ENCODE results near the gene SLC20A1.

Gene SLC20A1

DNA sequence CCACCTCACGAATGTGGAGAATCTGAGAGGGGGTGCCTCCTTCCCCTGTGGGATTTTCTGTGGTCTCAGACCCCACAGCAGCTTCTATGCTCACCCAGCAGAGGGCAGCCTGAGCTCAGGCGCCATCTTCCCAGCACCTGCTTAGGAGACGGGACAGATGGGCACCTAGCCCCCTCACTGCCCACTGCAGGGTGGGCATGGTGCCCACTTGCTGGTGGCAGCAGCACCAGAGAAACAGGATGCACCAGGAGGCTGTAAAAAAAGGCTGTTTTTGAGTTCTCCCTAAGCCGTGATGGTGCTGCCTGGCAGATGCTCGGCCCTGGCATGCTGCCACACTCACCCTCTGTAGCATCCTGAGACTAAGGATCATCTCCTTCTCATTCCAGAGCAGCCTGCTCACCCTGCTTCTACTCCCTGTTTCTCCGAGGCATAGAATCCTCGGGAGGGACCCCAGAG is 19.1 kb upstream of the SLC20A1 start:
- peak; percentile 36 to 38 for DNase-seq (ENCODE audit: low read depth in 2 of 2)

DNA sequence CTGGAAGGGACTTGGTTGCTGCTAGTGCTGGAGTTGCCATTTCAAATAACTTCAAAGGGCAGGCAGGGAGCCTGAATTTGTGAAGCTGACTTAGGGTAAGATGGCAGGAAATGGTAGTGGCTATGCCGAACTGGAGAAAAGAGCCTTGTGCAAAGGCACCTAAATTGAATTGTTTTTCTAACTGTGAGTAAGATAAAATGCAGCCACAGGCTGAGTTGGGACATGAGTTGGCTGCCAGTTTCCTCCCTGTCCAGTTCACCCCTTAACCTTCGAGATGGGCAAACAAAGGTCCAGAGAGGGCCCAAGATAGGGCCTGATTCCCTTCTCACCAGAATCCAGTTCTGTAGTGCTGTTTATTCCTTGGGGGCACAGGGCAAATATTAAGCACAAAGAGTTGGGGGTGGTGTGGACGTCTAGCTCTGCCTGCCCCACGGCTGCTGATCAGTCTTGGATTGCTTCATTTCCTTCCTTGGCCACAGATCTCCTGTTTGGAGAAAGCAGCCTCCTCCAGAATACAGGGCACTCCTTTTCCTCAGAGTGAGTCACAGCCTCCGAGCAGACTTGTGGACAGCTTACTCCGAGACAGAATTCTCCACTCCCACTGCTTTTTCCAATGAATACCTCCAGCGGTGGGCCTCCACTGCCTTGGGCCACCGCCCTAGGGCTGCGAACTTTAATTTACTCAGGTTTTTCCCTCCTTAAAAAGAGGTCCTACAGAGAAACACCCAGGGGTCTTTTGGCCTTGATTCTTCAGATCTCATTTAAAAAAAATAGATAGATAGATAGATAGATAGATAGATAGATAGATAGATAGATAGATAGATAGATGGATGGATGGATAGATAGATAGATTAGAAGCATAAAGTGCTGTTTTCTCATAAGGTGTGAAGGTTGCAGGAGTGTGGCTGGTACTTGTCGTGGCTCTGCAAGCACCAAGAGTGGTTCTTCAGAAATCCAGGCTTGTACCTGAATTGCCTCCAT is 18.4 kb upstream of the SLC20A1 start:
- no peak for DNase-seq (ENCODE audit: low read depth in 2 of 2)

DNA sequence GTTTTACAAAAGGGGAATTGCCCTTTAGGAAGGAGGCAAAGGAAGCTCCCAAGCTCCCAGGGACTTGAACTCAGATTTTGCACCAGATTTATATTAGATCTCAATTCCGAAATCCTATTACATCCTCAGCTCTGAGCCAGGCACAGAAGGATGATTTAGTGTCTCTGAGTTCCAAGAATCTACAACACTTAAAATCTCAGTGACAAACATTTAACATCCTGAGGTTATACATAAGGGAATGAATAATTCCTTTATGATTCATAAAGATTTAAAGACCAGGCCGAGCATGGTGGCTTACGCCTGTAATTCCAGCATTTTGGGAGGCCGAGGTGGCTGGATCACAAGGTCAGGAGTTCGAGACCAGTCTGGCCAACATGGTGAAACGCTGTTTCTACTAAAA is 16.5 kb upstream of the SLC20A1 start:
- no peak for DNase-seq (ENCODE audit: low read depth in 2 of 2)

DNA sequence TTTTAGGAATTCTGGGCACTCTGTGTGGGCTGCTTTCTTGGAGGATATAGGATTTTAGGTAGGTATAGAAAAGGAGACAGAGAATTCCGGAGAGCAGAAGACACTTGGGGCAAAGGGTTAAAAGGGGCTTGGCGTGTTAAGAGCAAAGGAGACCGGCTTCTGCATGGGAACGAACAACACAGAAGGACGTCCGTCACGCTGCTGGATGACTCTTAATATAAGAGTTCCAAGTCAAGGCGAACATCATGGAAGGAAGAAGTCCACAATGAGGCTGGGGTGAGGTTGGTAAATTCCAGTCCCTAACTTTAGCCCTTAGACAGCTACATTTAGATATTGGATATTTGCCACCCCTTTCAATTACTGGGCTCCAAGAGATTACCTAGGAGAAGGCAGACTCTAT is 15.9 kb upstream of the SLC20A1 start:
- no peak for DNase-seq (ENCODE audit: low read depth in 2 of 2)

DNA sequence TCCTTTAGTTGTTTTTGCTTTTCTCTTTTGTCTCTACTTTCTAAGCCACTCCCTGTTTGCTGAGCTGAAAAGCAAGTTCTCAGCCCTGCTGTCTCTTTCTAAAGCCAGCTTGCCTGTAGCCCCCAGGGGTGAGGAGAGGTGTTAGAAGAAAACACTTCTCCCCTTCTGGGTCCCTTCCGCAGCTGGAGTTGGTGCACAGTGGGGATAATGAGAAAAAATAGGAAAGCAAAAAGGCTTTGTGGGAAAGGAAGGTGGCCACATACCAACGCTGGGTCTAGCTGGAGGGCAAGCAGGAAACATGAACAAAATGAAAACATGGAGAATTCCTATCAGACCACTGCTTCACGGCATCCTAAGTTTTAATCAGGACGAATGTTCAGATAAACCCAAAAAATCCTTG is 15.5 kb upstream of the SLC20A1 start:
- no peak for DNase-seq (ENCODE audit: low read depth in 2 of 2)

DNA sequence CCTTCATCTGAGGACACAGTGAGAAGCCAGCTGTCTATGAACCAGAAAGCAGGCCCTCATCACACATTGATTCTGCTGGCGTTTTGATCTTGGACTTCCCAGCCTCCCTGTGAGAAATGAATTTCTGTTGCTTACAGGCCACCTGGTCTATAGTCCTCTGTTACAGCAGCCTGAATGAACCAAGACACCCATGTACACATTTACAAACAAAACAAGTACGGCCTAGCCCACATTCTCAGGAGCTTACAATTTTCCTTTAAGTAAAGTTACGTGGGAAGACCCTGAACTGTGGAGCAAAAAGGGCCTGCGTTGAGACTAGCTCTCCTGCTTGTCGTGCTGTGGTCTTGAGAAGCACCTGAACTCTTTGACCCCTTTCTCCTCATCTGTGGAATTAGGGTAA is 12.0 kb upstream of the SLC20A1 start:
- DNase-seq (ENCODE audit: low read depth in 2 of 2) = no peak

DNA sequence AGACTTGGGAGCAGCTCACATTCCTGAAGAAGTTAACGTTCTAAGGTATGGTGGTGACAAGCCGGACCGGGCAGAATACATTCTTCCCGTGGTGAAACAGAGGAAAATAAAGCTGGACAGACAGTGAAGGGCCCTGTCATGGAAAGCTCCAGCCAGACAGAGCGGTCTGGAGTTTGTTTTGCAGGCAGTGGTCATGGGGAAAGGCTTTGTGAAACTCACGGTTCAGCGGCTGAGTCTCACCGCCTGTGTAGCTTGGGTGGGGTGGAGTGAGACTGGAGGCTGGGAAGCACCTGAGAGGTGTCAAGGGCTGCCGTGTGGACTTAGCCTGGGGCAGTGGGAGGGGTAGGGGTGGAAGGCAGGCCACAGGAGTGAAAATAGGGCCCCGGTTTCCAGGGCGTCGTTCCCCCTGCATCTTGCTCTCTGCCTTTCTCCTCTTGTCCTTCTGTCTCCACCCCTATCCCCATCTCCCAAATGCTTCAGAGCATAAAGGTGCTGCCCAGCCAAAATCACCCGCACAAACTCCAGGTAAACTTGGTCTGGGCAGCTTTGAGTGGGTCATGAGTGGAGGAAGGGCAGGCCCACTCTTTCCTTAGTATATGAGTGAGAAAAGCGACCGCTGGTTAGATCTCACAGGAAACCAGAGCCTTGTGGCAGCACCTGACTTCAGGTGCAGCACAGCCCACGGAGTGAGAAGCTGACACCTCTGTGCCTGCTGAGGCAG is 11.4 kb upstream of the SLC20A1 start:
- DNase-seq (ENCODE audit: low read depth in 2 of 2) = no peak

DNA sequence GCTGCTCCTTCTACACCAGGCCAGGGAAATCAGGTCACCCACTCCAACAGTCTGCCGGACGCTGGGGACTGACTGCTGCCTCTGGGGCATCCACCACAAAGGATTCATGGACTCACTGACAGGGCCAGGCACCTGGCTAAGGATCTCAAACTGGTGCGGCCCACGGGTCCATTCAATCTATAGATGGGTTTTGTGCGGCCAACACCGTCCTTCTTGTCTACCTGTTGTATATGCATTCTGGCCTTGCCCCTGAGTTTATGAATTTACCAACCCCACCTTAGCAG is 10.9 kb upstream of the SLC20A1 start:
- no peak for DNase-seq (ENCODE audit: low read depth in 2 of 2)

DNA sequence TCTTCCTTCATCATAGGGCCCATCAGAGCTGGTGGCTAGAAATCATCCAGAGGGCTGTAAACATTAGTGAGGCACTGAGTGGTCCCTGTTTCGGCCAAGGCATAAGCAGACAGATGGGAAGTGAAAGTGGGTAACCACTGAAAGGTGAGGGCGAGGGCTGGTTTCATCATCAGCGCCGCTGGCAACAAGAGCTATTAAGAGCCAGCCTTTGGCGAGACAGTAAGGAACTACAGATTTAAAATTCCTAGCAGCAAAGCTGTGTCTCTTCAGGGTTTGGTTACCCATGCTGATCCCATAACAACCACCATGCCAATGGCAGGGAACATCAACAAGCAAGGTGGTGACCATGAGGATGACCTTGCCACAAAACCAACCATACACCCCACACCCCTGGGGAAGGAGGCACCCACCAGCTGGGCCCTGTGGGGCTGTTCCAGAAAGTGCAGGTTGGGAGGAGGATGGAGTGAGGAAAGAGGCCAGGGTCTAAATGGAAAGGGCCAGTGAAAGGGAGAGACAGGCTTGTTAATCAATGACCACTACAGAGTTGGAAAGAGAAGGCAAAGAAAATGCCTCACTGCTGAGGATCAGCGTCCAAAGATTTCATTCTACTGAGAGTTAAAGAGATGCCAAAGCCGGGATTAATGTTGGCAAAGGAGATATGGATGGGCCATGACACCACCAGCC is 9.0 kb upstream of the SLC20A1 start:
- no peak for DNase-seq (ENCODE audit: low read depth in 2 of 2)

DNA sequence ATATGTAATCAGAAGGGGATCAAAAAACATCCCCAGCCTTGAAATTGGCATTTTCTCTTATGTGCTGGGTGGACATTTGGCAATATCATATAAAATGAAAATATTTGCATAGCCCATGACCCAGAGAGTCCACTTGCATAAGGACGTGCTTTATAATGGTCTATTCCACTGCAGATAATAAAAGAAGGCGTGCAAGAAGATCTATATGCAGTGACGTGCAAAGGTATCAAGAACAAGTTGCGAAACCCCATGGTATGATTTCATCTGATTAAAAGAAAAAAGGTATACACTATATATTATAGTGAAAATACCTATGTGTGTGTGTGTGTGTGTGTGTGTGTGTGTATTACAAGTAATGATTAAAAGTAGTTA is 8.5 kb upstream of the SLC20A1 start:
- DNase-seq (ENCODE audit: low read depth in 2 of 2) = no peak

DNA sequence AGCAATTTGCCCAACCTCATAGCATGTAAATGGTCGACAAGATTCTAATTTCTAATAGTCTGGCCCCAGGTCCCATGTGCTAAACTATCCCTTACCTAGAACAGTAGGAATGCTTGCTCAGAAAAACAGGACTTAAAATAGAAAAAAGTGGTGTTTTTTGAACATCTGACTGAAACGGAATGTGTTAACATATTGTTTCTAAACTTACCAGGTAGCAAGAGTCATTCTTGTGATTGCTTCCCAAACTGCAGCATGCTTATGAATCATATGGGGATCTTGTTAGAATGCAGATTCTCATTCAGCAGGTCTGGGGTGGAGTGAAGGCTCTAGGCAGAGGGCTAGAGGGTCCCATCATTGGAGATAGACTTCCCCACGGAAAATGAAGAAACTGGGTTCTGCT is 5.8 kb upstream of the SLC20A1 start:
- no peak for DNase-seq (ENCODE audit: low read depth in 2 of 2)

DNA sequence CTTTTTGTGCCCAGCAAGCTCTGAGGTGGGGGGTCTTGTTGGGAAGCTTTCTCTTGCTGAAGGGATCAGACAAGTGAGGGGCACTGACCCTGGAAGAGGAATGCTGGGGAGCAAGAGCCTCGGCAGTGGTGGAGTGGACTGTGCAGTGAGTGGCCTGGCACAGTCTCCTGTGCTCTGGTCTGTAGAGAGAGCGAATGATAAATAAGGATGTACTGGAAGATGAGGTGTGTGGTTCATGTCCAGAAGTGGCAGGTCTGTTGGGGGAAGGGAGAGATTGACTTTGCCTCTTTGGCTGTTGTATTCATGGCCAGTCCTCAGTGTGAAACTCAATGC is 5.3 kb upstream of the SLC20A1 start:
- no peak for DNase-seq (ENCODE audit: low read depth in 2 of 2)

DNA sequence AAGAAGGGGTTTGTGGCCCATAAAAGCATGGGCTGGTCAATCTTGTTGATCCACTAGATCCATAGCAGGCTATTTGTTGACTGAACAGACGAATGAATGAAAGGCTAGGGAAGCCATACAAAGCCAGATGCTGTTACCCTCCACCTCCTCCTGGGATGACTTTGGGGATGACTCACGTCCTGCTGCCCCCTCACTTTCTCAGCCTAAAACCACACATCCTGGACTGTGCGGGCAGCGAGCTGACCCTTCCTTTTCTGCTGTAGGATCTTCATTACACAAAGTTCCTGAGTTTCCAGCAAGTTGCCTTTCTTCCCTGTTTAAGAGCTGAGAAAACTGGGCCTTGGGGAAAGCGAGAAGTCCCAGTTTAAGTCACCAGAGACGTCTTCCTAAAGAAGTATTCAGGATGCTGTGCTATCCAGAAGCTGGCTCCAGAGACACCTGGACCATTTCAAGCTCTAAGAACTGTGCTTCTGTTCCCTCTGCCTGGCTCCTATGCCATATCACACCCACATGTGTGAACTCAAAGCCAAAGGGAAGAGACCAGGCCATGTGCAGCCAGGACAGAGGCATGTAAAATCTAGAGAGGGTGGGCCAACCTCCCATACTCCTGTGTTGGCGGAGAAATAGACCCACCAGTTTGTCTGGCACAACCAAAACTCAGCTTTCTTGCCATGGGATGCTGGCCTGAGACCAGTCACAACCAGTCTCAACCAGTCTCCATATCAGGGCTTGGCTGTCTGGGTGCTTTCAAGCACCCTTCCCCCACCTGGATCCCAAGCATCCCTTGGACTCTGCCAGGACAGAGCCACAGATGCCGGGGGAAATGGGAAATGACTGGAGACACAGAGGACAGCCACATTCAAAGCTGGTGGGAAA is 4.7 kb upstream of the SLC20A1 start:
- no peak for DNase-seq (ENCODE audit: low read depth in 2 of 2)

DNA sequence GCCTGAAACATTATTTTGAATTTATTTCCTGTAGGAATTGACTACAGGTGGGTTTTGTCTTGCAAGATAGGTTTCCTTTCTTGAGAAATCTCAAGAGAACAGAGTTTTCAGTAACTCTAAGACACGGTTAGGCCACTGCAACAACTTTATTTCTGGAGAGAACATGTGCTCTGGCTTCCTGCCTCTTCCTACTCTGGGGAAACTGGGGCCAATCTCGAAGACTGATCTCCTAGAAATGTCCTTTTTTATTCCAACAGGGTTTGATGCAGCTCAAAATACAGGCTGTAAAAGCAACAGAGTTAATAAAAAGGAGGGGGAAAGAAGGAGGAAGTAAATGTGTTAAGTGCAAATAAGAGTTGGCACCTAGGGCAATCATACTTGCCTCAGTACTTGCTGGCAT is 4.0 kb upstream of the SLC20A1 start:
- DNase-seq (ENCODE audit: low read depth in 2 of 2) = no peak

DNA sequence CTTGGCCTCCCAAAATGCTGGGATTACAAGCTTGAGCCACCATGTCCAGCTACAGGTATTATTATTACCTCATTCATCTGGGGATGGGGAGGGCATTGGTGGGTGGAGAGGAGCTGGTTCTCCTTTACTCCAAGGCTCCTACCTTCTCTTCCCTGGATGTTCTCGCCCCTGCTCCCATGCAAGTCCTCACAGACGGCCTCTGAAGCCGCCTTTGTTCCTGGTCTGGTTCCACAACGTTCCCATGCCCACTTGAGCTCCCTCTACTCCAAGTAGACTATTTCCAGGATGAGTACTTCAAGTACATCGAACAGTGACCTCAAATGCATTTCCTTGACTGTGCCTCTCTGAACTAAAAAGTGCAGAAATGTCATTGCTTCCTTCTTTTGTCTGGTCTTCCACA is 3.2 kb upstream of the SLC20A1 start:
- no peak for DNase-seq (ENCODE audit: low read depth in 2 of 2)

DNA sequence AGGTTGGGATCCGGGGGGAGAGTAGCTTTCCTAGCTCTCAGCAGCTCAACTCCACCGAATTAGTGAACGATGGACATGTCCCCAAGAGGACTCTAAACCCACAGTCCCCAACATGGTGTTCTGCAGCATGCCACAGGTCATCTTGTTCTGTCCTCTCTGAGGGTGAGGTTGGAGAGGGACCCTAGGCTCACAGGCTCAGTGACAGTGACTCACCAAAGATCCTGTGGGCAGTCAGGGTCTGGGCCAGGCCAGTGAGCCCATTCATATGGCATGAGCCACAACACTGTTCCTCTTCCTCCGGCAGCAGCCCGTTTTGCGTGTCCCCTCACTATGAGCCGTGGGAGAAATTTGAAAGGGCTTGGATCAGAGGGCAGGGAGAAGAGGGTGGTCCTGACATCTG is 2.8 kb upstream of the SLC20A1 start:
- no peak for DNase-seq (ENCODE audit: low read depth in 2 of 2)

DNA sequence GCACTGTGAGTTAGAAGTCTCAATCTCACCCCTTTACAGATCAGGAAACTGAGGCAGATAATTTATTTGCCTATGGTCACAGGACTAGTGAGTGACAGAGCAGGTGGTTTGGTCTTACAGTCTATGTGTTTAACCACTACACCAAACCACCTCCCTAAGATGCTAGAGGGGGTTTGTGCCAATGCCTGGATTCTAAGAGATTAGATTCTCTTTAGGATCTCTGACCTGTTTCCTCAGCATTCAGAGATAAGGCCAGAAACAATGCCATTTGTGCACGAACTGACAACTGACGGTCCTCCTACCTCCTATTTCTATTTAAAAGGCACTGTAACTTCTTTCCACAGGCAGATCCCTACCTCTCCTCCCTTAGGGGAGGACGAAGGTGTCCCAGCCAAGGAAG is 2.3 kb upstream of the SLC20A1 start:
- no peak for DNase-seq (ENCODE audit: low read depth in 2 of 2)

DNA sequence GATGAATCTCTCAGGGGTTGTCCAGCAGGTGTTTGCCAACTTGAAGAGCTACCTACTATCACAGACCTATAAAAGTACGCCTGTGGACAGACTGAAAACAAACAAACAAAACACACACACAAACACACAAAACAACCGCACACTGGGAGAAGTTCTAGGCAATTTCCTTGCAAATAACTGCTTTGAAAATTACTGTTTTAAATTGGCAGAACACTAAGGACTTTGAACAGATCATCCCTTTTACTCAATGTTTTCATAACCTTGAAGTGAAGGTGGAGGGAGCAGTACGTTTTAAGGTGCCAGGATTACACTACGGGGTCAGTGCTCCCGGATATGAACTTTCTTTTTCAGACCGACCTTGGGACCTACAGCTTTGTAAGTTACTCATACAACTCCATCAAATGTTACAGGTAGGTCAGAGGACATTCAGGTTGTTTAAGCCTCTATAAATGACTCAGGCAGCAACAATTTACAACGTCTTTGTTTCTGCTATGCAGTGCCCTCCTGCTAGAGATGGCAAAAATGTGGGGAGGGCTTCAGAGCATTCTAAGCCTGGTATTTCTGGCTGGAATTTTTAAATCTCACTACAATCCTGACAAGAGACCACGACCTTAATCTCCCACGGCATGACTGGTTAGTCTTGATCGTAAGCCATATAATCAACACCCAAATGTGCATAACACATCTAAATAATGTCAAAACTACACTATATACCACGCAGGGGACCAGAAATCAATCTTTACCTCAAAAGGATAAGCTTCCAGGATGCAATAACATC is 1.4 kb upstream of the SLC20A1 start:
- no peak for DNase-seq (ENCODE audit: low read depth in 2 of 2)

DNA sequence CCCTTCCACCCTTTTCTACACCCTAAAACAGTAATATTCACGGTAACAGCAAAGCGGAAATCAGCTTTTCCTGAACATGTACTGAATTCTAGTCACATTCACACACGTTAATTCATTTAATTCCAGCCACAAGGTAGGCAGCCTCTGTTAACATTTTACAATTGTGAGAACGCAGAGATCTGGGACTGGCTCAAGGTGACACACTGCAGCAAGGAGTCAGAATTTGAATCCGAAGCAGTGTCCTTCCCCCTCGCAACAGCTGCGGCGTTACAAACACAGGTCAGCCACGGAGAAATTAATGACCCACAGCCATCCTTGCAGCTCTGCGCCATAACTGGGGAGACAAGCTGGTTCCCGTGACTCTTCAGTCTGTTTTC is 818 bp upstream of the SLC20A1 start:
- no peak for DNase-seq (ENCODE audit: low read depth in 2 of 2)

DNA sequence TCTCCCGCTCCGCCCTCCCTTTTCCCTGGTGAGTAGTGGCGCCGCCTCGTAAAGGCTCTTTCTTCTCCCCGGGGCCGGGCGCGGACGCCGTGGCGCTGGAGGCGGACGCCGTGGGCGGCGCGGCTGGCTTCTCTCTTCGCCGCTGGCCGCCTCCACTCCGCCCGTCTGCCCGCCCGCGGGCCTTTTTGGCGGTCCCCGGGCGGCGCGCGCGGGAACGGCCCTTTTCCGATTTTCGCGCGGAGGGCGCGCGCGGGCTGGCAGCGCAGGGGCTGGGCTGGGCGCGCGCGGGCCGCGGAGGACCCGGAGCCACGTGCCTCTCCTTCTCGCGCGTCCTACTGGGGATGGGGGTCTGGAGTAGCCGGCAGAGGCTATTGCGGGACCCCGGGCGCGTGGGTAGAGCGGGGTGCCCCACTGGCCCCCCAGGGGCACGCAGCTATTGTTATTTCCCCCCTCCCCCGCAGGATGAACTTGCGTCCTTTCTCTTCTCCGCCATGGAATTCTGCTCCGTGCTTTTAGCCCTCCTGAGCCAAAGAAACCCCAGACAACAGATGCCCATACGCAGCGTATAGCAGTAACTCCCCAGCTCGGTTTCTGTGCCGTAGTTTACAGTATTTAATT is 472 bp downstream of the SLC20A1 start:
- peak; percentile 32 to 62 for DNase-seq (ENCODE audit: low read depth in 2 of 2)

All from stimulated activated CD8-positive, alpha-beta memory T cell treated with anti-CD3 and anti-CD28 coated beads, Interleukin-15, amount 100 ng/mL, for 4 hours (primary cell).